HFFc6 (cell line): ENCODE results near the gene SH3BP5. TPM values are rescaled to one million over a fixed set of nuclear protein-coding genes. Genes with fewer than 3 reads are reported as not detected.
"Not testable (repeated sequence)": the region's sequence is repeated elsewhere in the genome, so short reads cannot be mapped to it uniquely, and the experiment has no call there.

Experiments
- DNase-seq: peaks from one replicate; pipeline ENCODE4 v3.0.0-alpha.2; 2018
- H3K27ac Mint-ChIP-seq: 2 replicates; pipeline ENCODE4 v1.8.0; 2020; ENCODE audit warnings: mild to moderate bottlenecking, mixed read lengths
- H3K27me3 Mint-ChIP-seq: 2 replicates; pipeline ENCODE4 v1.8.0; 2021; ENCODE audit warnings: mild to moderate bottlenecking, moderate library complexity, mixed read lengths; ENCODE audit not compliant: insufficient read depth
- H3K36me3 Mint-ChIP-seq: 2 replicates; pipeline ENCODE4 v1.8.0; 2021; ENCODE audit warnings: low read depth, mixed read lengths
- H3K4me1 Mint-ChIP-seq: 2 replicates; pipeline ENCODE4 v1.8.0; 2020; ENCODE audit warnings: low read depth, mixed read lengths
- H3K4me3 Mint-ChIP-seq: 2 replicates; pipeline ENCODE4 v1.8.0; 2020; ENCODE audit warnings: mild to moderate bottlenecking, moderate library complexity, mixed read lengths
- H3K9me3 Mint-ChIP-seq: 2 replicates; pipeline ENCODE4 v1.8.0; 2020; ENCODE audit warnings: mild to moderate bottlenecking, mixed read lengths
- total RNA-seq, 6 experiments: library from RNA; stranded (reverse); fragmentation: NEBNext Ultra II Directional; extraction: Animal tissue kit (Norgen Biotek cat#: 25700); gene quantifications; 2 replicates in 1 of 6; 3 replicates in 5 of 6; pipeline ENCODE4 v1.2.3, GENCODE V29; 2021
- TF ChIP-seq, protein P1 (sequence below): fragments of 200-600 bp; sonication (generic); IDR thresholded peaks from 2 replicates; pipeline ENCODE4 v1.5.0; 2021; ENCODE audit warnings: antibody characterized with exemption, mild to moderate bottlenecking

SH3BP5 gene
- total RNA-seq, 6 experiments from 2014 or later: 10.8 to 14.2 (median 11.9) TPM

DNA sequence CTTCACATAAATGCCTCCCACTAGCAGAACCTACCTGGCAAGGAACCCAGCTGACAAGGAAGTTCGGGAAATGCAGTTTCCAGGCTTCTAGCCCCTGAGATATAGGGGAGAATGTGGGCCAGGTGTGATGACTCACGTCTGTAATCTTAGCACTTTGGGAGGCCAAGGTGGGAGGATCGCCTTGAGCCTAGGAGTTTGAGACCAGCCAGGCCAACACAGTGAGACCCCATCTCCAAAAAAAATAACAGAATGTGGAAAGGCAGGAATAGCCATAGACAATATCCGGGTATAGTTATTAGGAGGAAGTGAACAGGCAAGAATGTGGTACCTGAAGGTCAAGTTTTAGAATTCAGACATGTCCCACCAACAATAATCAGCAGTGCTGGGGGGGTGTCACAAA, 40.5 kb upstream of the SH3BP5 start:
- H3K27ac Mint-ChIP-seq: no peak overlapping the region
- no peak overlapping the region for H3K4me3 Mint-ChIP-seq
- no peaks in the 10 kb centered on the region for H3K9me3 Mint-ChIP-seq
- TF ChIP-seq, protein P1, sequence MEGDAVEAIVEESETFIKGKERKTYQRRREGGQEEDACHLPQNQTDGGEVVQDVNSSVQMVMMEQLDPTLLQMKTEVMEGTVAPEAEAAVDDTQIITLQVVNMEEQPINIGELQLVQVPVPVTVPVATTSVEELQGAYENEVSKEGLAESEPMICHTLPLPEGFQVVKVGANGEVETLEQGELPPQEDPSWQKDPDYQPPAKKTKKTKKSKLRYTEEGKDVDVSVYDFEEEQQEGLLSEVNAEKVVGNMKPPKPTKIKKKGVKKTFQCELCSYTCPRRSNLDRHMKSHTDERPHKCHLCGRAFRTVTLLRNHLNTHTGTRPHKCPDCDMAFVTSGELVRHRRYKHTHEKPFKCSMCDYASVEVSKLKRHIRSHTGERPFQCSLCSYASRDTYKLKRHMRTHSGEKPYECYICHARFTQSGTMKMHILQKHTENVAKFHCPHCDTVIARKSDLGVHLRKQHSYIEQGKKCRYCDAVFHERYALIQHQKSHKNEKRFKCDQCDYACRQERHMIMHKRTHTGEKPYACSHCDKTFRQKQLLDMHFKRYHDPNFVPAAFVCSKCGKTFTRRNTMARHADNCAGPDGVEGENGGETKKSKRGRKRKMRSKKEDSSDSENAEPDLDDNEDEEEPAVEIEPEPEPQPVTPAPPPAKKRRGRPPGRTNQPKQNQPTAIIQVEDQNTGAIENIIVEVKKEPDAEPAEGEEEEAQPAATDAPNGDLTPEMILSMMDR: no peak
- H3K27me3 Mint-ChIP-seq: peaks cover 6% of the 10 kb centered on the region
- no peak for DNase-seq
- H3K36me3 Mint-ChIP-seq: no peaks in the 10 kb centered on the region
- peaks cover 2% of the 10 kb centered on the region for H3K4me1 Mint-ChIP-seq

DNA sequence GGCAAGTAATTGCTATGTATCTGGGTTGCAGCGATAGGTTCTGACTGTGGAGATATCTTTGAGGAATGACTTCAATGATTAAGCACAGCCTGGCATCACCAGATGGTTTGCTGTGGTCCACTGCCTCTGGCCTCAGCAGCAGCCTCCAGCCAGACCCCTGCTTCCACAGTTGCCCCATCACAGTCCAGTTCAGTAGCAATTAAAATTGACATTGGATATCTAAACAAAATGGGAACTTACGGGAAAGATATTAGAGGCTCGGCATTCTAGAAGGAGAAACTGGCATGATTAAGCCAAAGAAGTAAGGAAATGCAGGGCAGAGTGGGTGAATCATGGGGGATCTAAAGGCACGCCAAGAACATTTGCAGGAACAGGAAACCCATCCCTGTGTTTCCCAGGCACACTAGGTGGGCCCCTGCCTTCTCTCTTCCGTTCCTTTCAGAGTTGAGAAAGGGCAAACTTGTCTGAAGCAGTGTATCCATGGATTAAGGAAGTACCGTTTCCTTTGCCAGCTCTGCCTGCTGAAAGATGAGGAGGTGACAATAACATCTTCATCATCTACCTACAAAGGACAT, 36.3 kb upstream of the SH3BP5 start:
- TF ChIP-seq, protein P1: no peak
- Mint-ChIP-seq H3K36me3 (no peaks in the 10 kb centered on the region), H3K9me3 (no peaks in the 10 kb centered on the region), H3K4me1 (peaks cover 22% of the 10 kb centered on the region), H3K27me3 (peaks cover 8% of the 10 kb centered on the region), H3K27ac (no peak overlapping the region), H3K4me3 (no peak overlapping the region)
- no peak for DNase-seq

DNA sequence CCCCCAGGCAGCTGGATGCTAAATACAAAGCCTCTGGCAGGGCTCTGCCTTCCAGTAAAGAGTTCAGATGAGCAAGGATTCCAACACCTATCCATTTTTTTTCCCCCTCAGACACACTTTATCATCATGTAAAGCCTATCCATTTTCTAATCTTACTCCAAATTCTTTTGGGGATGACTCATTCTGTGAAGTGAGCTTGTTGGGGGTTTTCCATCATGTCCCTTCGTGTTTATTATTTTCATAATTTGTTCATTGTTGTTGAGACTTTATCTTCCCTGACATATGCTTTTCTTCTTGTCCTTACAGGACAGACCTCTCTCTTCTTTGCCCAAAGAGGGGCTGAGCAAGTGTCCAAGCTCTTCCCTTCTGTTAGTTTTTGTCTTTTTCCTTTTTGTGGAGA, 34.7 kb upstream of the SH3BP5 start:
- H3K4me3 Mint-ChIP-seq: peak overlapping the region; percentile 26; the same call in 1 of the 2 replicates
- TF ChIP-seq, protein P1: no peak
- no peaks in the 10 kb centered on the region for H3K36me3 Mint-ChIP-seq
- peaks cover 8% of the 10 kb centered on the region for H3K27me3 Mint-ChIP-seq
- peak; percentile 35 for DNase-seq
- H3K9me3 Mint-ChIP-seq: no peaks in the 10 kb centered on the region
- H3K27ac Mint-ChIP-seq: no peak overlapping the region
- H3K4me1 Mint-ChIP-seq: peaks cover 33% of the 10 kb centered on the region

DNA sequence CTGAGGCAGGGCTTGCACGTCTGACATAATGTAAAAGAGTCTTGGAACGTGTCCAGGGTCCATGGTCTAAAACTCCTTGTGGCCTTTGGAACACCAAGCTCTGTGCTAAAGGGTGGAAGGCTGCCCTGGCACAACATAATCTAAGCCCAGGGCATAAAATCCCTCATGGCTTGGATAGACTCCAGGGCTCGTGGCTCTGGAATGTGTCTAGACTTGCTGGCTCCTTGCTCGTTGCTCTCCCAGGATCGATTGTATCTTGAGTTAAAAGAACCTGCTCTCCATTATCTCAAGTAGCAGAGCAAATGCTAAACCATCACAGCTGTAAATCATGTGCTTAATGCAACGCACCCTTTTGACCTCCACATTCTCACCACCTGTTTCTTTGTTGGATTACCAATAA, 31.7 kb upstream of the SH3BP5 start:
- not testable (repeated sequence) for H3K36me3 Mint-ChIP-seq, H3K9me3 Mint-ChIP-seq, H3K4me3 Mint-ChIP-seq, H3K27ac Mint-ChIP-seq, H3K27me3 Mint-ChIP-seq
- peak; percentile 21 for DNase-seq
- peaks cover 51% of the 10 kb centered on the region for H3K4me1 Mint-ChIP-seq

DNA sequence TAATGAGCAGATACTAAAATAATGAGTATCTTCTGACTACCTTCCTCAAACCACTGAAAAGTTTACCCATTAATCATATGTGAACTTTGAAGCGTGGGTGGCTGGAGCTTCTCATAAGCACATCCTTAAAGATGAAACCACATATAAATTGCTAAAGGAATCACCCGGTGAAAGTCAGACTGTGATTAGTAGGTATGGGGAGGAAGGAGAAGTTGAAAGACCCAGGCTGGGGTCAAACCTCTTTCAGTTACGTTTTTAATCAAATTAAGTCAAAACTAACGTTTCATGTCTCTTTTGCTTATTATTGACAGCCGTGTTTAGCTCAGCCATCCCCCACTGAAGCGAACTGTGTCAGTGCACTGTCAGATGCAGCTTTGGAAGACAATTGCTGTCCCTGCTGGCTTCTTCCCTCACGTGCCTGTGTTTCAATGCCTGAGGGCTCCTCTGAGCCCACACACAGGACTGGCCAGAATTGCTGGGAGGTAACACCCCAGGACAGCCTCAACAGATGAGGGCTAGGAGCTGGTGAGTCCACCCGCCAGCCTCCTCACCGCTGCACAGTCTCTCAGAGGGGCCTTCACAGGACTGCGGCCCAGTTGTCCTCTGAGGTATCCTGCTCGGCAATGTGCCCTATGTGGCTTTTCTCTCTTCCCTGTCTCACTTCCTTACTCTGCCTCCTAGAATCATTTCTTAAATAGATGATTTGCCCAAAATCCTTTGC, 29.3 kb upstream of the SH3BP5 start:
- peaks cover 4% of the 10 kb centered on the region for H3K27me3 Mint-ChIP-seq
- H3K36me3 Mint-ChIP-seq: no peaks in the 10 kb centered on the region
- DNase-seq: peak; percentile 75
- no peaks in the 10 kb centered on the region for H3K9me3 Mint-ChIP-seq
- TF ChIP-seq, protein P1: no peak
- H3K27ac Mint-ChIP-seq: peak overlapping the region; percentile 78
- peak overlapping the region; percentile 69 for H3K4me3 Mint-ChIP-seq
- H3K4me1 Mint-ChIP-seq: peaks cover 39% of the 10 kb centered on the region

DNA sequence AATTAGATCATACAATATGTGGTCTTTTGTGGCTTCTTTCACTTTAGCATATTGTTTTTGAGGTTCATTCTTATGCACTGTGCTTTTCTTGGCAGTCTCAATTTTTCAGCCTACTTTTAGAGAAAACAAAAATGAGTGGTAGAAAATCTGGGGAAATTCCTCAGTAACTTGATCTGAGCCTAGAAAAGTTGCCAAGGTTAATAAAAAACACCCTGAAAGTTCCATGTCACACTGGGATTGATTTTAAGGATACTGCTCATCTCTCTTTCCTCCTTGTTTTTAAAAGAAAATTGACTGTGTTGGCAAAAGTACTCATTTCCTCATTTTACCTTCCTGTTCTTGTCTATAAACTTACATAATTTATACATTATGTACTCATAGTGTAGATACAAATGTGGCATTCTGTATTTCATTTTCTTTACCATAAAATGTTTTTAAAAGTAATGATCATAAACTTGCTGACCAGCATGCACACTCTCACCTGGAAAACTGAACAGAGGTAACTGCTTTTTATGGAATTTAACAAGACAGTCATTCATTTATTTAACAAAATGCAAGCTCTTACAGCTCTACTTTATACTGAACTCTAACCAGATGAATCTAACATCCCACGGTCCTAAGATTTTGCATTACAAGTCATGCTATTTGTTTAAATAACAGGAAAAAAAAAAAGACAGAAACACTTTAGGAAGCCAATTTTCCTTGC, 28.6 kb upstream of the SH3BP5 start:
- TF ChIP-seq, protein P1: 0 out of 2 replicates have a peak, but pooled peaks have one; percentile 15
- peak overlapping the region; percentile 69 for H3K4me3 Mint-ChIP-seq
- DNase-seq: peak; percentile 43
- peaks cover 45% of the 10 kb centered on the region for H3K4me1 Mint-ChIP-seq
- H3K36me3 Mint-ChIP-seq: no peaks in the 10 kb centered on the region
- peaks cover 4% of the 10 kb centered on the region for H3K27me3 Mint-ChIP-seq
- no peaks in the 10 kb centered on the region for H3K9me3 Mint-ChIP-seq
- H3K27ac Mint-ChIP-seq: peak overlapping the region; percentile 78
